ENCODE measurements around the gene FBXW11. TPM values are rescaled to one million over a fixed set of nuclear protein-coding genes. Genes with fewer than 3 reads are reported as not detected.

Gene FBXW11
- total RNA-seq, 4 donors from 2014 or later: 40.7 to 76.7 (median 49.1) TPM

DNA sequence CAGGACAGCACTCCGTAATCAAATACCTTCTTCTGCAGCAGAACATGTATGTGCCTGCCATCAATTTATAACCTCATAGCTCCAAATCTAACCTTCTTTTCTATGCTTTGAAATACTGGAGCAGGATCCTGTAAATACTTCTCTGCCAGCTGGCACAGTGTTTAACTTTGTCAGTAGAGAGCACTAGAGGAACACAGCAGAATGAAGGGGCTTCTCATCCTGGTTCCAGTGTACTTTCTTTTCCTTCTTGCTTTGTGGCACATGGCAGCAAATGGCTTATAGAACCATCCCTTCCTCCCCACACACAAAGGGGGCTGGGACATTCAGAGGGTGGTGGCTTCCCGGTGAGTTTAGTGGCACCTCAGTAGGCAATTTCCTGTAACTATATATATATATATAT lies 3.8 kb upstream of the FBXW11 start:
- DNase-seq: no peak
- Histone ChIP-seq H3K27ac (no peak overlapping the region), H3K27me3 (no peaks in the 10 kb centered on the region), H3K36me3 (no peaks in the 10 kb centered on the region), H3K9me3 (no peaks in the 10 kb centered on the region), H3K4me3 (no peak overlapping the region), H3K4me1 (peaks cover 0 to 8% (median 0%) of the 10 kb centered on the region in 4 donors)
- TF ChIP-seq, protein P1, sequence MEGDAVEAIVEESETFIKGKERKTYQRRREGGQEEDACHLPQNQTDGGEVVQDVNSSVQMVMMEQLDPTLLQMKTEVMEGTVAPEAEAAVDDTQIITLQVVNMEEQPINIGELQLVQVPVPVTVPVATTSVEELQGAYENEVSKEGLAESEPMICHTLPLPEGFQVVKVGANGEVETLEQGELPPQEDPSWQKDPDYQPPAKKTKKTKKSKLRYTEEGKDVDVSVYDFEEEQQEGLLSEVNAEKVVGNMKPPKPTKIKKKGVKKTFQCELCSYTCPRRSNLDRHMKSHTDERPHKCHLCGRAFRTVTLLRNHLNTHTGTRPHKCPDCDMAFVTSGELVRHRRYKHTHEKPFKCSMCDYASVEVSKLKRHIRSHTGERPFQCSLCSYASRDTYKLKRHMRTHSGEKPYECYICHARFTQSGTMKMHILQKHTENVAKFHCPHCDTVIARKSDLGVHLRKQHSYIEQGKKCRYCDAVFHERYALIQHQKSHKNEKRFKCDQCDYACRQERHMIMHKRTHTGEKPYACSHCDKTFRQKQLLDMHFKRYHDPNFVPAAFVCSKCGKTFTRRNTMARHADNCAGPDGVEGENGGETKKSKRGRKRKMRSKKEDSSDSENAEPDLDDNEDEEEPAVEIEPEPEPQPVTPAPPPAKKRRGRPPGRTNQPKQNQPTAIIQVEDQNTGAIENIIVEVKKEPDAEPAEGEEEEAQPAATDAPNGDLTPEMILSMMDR (IDR thresholded peaks at IDR 0.05): no peak
- TF ChIP-seq POLR2A (IDR thresholded peaks at IDR 0.05): no peak

DNA sequence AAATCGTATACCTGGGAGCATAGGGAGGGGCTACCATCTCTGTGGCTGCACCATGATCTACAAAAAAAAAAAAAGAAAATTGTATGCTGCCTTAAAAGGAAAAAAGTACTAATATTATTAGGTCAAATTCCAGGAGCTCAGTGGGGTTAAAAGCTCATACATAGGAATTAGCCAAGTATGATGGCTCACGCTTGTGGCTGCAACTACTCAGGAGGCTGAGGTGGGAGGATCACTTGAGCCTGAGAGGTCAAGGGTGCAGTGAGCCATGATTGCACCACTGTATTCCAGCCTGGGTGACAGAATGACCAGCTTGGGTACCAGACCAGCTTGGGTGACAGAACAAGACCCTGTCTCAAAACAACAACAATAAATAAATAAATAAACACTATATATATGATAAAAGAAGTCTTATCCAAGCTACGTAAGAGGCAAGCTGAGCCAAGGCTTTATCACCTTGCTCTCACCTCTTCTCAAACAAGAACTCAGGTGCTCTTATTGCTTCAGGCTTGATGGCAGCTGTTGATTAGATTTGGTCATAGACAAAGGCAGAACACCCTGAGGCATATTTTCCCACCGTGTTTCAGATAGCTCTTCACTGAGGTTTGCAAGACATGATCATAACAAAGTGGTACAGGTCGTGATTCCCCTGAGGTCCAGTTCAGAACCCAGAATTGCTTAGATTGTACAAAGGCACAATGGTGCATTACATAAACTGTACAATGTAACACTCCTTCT lies 3.3 kb upstream of the FBXW11 start:
- Histone ChIP-seq H3K27ac (no peak overlapping the region), H3K36me3 (no peaks in the 10 kb centered on the region), H3K27me3 (no peaks in the 10 kb centered on the region), H3K9me3 (no peaks in the 10 kb centered on the region), H3K4me1 (peaks cover 0 to 14% (median 0%) of the 10 kb centered on the region in 4 donors), H3K4me3 (no peak overlapping the region)
- TF ChIP-seq, protein P1 (IDR thresholded peaks at IDR 0.05): no peak
- TF ChIP-seq POLR2A (IDR thresholded peaks at IDR 0.05): no peak
- DNase-seq: no peak

DNA sequence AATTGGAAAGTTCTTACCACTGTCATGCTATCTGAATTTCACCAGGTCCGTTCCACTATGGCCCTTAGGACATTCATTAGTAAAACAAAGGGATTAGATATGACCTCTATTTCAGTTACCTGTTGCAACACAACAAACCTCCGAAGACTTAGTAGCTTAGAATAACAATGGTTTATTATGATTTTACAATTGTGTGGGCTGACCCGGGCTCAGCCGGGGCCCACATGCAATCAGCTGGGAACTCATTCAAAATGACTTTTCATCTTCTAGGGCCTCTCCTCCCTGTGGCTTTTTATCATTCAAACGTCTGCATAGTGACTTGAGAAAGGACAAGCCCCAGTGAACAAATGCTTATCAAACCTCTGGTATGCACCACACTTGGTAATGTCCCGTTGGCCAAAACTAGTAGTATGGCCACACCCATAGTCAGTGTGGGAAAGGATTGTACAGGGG lies 2.3 kb upstream of the FBXW11 start:
- Histone ChIP-seq H3K4me3 (no peak overlapping the region), H3K4me1 (peaks cover 0 to 24% (median 0%) of the 10 kb centered on the region in 4 donors), H3K27ac (no peak overlapping the region), H3K36me3 (no peaks in the 10 kb centered on the region), H3K27me3 (no peaks in the 10 kb centered on the region), H3K9me3 (no peaks in the 10 kb centered on the region)
- no peak for TF ChIP-seq POLR2A (IDR thresholded peaks at IDR 0.05)
- TF ChIP-seq, protein P1 (IDR thresholded peaks at IDR 0.05): no peak
- DNase-seq: no peak

DNA sequence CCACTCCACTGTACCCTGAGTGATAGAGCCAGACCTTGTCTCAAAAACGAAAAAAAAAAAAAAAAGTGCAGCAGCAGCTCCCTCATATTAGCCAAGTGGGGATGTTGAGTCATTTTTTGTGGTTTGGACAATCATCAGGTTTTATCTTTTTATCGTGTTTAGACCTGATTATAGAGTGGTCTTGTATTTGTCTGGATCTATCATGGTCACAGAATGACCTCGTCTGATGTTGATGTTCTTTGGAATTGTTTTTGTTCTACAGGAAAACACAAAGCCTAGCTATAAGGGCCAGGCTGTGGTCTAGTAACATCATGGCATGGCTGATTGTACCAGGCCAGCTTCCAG lies 1.6 kb upstream of the FBXW11 start:
- no peak for DNase-seq
- TF ChIP-seq POLR2A (IDR thresholded peaks at IDR 0.05): no peak
- TF ChIP-seq, protein P1 (IDR thresholded peaks at IDR 0.05): no peak

DNA sequence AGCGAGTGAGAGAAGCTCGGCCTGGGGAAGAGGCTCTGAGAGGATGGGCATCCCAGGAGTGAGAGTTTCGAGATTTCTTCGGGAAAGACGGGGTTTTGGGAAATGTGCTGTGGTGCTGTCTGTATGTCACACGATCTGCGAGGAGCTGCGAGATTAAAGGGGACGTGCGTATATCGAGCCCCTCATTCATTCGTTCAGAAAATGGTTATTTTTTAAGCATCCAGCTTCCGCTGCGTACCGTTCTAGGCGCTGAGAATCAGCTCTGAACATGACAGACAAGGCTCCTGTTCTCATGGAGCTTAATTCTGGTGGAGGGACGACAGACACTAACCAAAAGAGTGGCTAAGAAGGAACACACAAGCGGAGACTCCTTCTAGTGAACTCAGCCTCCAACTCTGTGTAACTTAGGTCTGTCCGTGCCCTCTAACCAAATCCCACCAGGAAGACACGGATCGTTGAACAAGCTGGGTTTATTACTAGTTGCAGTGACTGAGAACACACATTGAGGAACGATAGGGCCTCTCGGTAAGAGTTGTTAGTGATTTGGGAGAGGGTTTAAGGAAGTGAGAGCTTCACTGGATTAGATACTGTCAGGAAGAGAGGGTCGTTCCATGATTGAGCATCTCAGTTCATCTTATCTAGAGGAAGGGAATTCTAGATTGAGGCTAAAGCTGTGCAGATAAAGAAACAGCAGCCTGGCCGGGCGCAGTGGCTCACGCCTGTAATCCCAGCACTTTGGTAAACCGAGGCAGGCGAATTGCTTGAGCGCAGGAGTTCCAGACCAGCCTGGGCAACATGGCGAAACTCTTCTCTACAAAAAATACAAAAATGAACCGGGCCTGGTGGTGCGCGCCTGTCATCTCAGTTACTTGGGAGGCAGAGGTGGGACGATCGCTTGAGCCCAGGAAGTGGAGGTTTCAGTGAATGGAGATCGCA lies 1.0 kb upstream of the FBXW11 start:
- no peak for TF ChIP-seq POLR2A (IDR thresholded peaks at IDR 0.05)
- TF ChIP-seq, protein P1 (IDR thresholded peaks at IDR 0.05): no peak
- peak in 1 of 3 donors; percentile 49 for DNase-seq
- peak overlapping the region; percentile 93 to 95 (median 94) for H3K27ac ChIP-seq
- no peaks in the 10 kb centered on the region for H3K27me3 ChIP-seq
- H3K36me3 ChIP-seq: no peaks in the 10 kb centered on the region
- peaks cover 0 to 36% (median 3%) of the 10 kb centered on the region in 4 donors for H3K4me1 ChIP-seq
- H3K9me3 ChIP-seq: no peaks in the 10 kb centered on the region
- H3K4me3 ChIP-seq: peak overlapping the region; percentile 69 to 96 (median 82)

More for the DNA sequence above, 1.6 kb upstream of the FBXW11 start:
- H3K36me3 ChIP-seq: no peaks in the 10 kb centered on the region
- no peak overlapping the region for H3K4me3 ChIP-seq
- no peaks in the 10 kb centered on the region for H3K9me3 ChIP-seq
- peaks cover 0 to 30% (median 3%) of the 10 kb centered on the region in 4 donors for H3K4me1 ChIP-seq
- H3K27me3 ChIP-seq: no peaks in the 10 kb centered on the region
- no peak overlapping the region for H3K27ac ChIP-seq
